ENCODE data around the gene SF3B6. TPM values are rescaled to one million over a fixed set of nuclear protein-coding genes. Genes with fewer than 3 reads are reported as not detected.
"Not testable (repeated sequence)": the region's sequence is repeated elsewhere in the genome, so short reads cannot be mapped to it uniquely, and the experiment has no call there.

Gene SF3B6
- polyA plus RNA-seq, 4 donors, result 127 to 171 (median 153) TPM

- no peak for DNase-seq (ENCODE audit: low read depth in 4 of 4, low spot score in 2 of 4)
Measured at GRCh38 chr2:24054366-24055010, 21.6 kb downstream of the SF3B6 start.

DNA sequence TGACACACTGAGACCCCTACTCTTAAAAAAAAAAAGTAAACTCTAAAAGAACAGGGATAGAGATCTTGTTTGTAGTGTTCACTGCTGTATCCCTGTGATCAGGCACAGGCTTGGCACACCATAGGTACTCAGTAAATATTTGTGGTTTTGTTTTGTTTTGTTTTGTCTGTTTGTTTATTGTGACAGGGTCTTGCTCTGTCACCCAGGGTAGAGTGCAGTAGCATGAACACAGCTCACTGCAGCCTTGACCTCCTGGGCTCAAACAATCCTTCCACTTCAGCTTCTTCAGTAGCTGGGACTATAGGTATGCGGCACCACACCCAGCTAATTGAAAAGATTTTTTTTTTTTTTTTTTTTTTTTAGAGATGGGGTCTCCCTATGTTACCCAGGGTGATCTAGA lies 23.2 kb downstream of the SF3B6 start:
- DNase-seq (ENCODE audit: low read depth in 4 of 4, low spot score in 2 of 4), result no peak

GRCh38 chr2:24051833-24052232 lies 24.3 kb downstream of the SF3B6 start:
- no peak for DNase-seq (ENCODE audit: low read depth in 4 of 4, low spot score in 2 of 4)

- peak in 1 of 4 donors; percentile 10 for DNase-seq (ENCODE audit: low read depth in 4 of 4, low spot score in 2 of 4)
Measured at GRCh38 chr2:24050041-24050979, 25.8 kb downstream of the SF3B6 start.

- peak in 3 of 4 donors; percentile 20 to 47 (median 26) for DNase-seq (ENCODE audit: low read depth in 4 of 4, low spot score in 2 of 4)
Measured at GRCh38 chr2:24049485-24050021, 26.6 kb downstream of the SF3B6 start, which contains the start of gene FKBP1B. Gene FKBP1B (plus strand): TSS chr2:24049741. CDS start chr2:24049850, 109 bp downstream.

DNA sequence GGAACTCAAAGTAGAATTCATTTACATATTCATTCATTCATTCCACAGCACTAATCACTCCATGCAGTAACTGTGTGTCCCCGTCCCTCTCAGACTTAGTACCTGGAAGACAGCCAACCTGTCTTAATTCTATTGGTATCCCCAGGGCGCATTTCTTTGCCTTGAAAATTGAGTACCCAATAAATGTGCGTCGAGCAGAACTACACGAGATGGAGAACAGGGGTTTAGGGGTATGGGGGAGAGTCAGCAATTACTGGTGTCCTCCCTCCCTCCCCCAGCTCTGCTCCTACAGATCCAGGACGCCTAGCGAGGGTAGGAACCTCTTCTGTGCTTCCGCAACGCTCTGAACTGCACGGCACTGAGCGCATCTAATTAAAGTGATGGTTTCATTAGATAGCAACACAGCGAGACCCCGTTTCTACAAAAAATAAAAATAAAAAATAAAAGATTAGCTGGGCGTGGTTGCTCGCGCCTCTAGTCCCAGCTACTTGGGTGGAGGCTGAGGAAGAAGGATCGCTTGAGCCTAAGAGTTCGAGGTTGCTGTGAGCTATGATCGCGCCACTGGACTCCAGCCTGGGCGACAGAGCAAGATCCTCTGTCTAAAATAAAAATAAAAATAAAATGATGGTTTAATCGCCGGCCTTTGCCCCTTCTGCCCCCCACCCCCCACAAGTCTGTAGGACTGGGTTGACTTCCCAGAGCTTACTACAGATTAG lies 27.2 kb downstream of the SF3B6 start:
- DNase-seq (ENCODE audit: low read depth in 4 of 4, low spot score in 2 of 4), result no peak

DNA sequence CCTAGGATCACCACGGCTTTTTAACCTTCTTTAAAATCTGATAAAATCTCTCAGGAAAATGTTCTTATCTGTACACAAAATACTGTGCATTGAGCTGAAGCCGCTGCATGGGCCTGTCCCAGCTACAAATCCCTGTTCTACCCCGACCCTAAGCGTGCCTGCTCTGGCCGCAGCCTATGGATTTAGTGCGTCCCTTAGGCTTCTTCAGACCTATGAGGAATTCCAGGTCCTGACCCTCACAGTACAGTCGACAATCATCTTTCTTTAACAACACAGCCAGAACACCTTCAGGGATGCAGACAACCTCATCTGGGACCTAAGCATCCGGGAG lies 28.5 kb downstream of the SF3B6 start:
- DNase-seq (ENCODE audit: low read depth in 4 of 4, low spot score in 2 of 4), result no peak

DNA sequence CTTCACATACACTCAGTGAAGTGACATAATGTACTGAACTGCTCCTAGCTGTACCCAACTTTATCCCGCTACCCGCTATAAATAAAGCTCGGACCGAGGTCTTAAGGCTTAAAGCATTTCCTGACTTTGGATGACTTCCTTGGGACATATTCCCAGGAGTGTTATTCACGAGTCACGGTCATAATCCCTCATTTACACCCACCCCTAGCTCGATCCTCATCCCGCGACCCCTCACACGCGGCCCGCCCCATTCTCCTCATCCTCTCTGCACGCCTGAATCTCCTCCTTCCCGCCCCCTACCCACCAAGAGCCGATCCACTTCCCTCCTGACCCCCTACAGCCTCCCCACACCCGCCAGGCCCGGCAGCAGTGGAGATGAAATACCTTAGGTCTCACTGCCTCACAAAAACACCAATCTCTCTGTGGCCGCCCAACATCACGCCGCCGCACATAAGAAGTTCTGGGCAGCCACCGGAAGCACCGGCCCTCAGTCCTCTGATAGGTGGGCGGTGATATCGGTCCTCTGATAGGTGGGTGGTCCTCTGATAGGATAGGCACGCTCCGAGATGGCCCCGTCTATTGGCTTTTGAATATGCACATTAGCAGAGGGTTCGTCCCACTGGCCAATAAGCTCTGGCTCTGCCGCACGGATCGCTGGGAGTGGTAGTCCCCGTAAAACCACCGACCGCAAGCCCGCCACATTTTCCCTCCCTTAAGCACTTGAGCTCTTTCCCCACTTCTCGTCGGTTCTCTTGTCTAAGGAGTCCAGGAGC lies 29.0 kb downstream of the SF3B6 start, which contains the start of gene WDCP:
Gene WDCP (minus strand): TSS at position 462 of the 773 bp plus-strand sequence. CDS start 7,897 bp downstream, outside the sequence.
- peak; percentile 71 to 95 (median 88) for DNase-seq (ENCODE audit: low read depth in 4 of 4, low spot score in 2 of 4)

GRCh38 chr2:24046599-24046929 lies 29.6 kb downstream of the SF3B6 start:
- no peak for DNase-seq (ENCODE audit: low read depth in 4 of 4, low spot score in 2 of 4)

DNA sequence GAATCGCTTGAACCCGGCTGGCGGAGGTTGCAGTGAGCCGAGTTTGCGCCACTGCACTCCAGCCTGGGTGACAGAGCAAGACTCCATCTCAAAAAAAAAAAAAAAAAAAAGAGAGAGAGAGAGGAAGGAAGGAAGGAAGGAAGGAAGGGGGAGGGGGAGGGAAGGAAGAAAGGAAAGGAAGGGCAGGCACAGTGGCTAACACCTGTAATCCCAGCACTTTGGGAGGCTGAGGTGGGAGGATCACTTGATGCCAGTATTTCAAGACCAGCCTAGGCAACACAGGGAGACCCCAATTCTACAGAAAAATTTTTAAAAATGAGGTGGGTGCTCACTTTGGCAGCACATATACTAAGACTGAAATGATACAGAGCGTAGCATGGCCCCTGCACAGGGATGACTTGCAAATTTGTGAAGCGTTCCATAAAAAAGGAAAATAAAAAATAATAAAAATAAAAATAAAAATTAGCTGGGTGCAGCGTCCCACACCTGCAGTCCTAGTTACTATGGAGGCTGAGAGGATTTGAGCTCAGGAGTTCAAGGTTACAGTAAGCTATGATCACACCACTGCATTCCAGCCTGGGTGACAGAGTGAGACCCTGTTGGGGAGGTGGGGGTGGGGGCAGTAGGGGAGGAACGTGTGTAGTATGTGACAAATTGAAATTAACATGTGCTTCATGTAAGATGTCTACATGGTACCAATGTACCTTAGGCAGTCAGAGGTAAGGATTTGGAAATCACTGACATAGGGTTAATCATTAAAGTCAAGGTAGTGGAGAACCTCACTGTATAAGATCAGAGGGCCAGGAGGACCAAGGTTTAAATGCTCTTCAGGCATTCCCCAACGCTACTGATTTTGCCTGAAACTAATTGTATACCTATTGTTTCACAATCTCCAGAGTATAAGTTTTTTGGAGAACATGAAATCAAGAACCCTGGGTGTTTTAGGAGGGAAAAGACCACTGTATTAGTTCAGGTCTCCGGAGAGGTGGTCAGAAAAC lies 30.3 kb downstream of the SF3B6 start:
- DNase-seq (ENCODE audit: low read depth in 4 of 4, low spot score in 2 of 4), result no peak

DNA sequence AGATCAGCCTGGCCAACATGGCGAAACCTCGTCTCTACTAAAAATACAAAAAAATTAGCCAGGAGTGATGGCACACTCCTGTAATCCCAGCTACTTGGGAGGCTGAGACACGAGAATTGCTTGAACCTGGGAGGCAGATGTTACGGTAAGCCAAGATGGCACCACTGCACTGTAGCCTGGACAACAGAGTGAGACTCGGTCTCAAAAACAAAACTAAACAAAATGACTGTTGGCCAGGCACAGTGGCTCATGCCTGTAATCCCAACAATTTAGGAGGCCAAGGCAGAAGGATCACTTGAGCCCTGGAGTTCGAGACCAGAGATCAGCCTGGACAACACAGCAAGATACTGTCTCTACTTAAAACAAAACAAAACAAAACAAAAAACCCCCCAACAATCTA lies 33.0 kb downstream of the SF3B6 start:
- not testable (repeated sequence) for DNase-seq (ENCODE audit: low read depth in 4 of 4, low spot score in 2 of 4)

DNA sequence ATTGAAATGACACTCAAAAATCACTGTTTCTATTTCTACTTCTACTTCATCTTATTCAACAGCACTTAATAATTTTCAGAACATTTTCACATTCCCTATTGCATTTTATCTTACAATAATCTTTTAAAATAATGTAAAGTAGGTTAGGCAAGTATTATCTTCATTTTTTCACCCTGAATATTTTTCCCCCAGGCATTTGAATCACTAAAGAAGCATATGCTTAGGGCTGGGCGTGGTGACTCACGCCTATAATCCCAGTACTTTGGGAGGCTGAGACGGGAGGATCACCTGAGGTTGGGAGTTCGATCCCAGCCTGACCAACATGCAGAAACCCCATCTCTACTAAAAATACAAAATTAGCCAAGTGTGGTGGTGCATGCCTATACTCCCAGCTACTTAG lies 35.6 kb downstream of the SF3B6 start:
- DNase-seq (ENCODE audit: low read depth in 4 of 4, low spot score in 2 of 4), result no peak

DNA sequence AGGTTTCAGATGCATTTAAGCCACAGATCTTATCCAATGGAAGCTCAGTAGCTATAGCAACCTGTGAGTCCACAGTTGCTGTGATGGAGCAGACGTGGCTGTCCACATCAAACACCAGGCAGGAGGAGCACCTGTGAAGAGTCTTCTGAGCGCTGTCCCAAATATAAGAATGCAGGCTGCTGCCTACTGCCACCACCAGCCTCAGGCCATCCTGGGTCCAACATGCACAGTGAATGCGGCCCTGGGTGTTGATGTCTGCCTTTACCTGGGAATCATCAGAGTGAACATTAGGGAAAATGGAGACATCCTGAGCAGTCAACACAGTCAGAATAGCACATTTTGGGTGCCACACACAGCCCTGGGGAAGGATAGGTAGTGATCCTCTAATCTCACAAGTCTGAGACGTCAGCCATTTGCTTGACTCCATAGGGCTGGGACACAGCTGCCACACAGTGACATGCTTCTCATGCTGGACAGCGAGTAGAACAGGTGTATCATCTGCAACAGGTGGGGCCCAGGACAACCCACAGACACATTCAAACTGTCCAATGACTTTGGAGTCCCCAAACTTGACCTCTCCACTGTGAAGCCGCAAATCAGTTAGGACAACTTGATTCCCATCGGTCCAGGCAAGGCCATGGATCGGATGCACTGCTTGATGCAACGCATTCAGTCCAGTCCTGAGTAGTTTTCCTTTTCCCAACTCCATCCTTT lies 37.2 kb downstream of the SF3B6 start:
- DNase-seq (ENCODE audit: low read depth in 4 of 4, low spot score in 2 of 4), result no peak

GRCh38 chr2:24026233-24026632 lies 49.9 kb downstream of the SF3B6 start:
- DNase-seq (ENCODE audit: low read depth in 4 of 4, low spot score in 2 of 4), result no peak

DNA sequence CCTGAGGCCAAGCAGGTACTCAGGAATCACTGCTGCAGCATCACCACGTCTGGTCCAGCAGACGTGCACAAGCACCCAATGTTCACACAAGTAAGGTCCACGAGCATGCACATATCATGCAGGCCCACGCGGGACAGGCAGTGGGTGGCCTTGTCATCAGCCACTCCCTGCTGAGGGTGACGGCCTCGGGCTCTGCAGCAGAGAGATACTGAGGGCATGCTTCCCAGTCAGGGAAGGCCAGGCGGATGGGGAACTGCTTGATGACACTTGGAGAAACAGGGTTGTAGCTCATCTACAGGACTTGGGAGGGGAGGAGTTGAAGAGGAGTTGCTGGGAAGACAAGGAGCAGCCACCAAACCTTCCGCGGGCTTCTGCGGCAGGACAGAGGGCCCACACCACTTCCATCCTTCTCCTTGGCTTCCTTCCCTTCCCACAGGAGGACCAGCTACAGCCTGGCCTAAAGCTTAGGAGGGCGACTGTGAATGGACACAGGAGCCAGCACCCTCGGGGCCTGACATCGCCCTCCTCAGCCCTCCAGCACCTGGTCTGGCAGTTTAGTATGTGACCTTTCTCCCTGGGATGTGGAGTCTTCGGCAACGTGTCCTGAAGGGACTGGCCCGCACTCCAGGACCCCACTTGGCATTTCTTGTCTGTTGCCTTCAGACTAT lies 51.0 kb downstream of the SF3B6 start:
- no peak for DNase-seq (ENCODE audit: low read depth in 4 of 4, low spot score in 2 of 4)

- DNase-seq (ENCODE audit: low read depth in 4 of 4, low spot score in 2 of 4), result no peak
Measured at GRCh38 chr2:24024018-24024417, 52.1 kb downstream of the SF3B6 start.

DNA sequence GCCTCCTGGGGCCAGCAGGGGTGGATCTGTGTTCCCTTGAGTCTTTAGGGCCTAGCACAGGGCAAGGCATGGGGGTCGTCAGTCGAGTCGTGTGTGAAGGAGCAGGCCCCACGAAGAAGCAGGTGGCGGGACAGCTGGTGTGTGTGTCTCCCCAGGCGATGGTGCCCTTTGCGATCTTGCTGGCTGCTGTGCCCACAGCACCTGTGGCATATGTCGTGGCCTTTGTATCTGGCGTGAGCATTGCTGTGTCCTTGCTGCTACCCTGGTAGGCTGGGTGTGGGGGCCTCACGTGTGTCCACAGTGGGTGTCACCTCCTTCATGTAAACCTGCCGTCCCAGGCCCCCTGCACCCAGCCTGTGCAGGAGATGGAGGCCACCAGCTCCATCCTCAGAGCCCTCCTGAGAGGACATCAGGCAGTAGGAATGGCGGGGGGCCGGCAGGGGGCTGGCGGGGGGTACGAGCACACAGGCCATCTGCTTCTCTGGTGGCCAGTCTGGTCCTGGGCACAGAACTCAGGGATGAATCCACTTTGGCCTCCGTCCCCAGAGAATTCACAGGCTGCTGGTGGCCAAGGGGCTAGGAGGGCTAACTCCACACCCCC lies 53.1 kb downstream of the SF3B6 start:
- no peak for DNase-seq (ENCODE audit: low read depth in 4 of 4, low spot score in 2 of 4)

All from left renal cortex interstitium (tissue), 4 donors.